ENCODE measurements around the gene CSNK1D. TPM values are rescaled to one million over a fixed set of nuclear protein-coding genes. Genes with fewer than 3 reads are reported as not detected.
"Not testable (repeated sequence)": the region's sequence is repeated elsewhere in the genome, so short reads cannot be mapped to it uniquely, and the experiment has no call there.

Gene CSNK1D
- total RNA-seq, 1 donor from 2014 or later: 227 TPM

DNA sequence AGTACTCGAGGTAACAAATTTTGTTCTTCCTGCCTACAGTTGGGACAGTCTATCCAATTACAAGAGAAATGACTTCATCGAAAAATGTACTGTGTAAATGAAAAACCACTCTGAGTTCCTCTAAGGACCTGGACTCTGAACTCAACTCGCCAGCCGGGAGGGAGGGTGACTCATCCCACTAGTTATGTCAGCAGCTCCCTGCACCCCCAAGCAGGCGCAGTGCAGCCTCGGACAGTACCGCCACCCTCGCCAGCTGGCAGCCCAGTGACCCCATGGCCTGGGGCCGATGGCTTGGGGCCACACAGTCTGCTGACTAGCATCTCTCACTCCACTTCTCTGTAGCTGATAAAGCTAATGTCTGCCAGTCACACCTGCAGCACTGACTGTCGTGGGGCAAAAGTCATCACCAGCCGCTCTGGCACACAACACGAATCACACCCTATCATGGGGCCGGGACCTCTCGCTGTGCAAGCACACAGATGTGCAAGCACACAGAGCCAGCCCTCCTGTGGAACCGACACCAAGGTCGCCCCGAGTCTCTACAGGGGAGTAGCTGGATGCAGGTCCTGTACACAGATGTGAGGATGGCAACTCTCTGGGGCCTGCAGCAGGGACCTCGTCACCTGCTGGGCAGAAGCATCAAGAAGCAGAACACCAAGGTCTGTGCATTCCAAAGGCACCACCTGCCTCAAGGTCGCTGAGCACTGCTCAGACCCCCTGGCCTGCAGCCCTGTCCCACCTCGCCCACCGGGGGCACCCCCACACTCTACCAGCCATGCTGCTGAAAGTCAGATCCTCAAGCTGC, 5.7 kb downstream of the CSNK1D start:
- DNase-seq (ENCODE audit: low spot score, unreplicated experiment): no peak
- Mint-ChIP-seq H3K27ac (peak overlapping the region; percentile 76), H3K27me3 (no peaks in the 10 kb centered on the region), H3K4me3 (ENCODE audit: low read depth) (peak overlapping the region; percentile 52), H3K4me1 (ENCODE audit: low read depth) (peaks cover 52% of the 10 kb centered on the region), H3K36me3 (ENCODE audit: insufficient read depth) (peaks cover 43% of the 10 kb centered on the region), H3K9me3 (ENCODE audit: low read depth) (no peaks in the 10 kb centered on the region)
- TF ChIP-seq, protein P1, sequence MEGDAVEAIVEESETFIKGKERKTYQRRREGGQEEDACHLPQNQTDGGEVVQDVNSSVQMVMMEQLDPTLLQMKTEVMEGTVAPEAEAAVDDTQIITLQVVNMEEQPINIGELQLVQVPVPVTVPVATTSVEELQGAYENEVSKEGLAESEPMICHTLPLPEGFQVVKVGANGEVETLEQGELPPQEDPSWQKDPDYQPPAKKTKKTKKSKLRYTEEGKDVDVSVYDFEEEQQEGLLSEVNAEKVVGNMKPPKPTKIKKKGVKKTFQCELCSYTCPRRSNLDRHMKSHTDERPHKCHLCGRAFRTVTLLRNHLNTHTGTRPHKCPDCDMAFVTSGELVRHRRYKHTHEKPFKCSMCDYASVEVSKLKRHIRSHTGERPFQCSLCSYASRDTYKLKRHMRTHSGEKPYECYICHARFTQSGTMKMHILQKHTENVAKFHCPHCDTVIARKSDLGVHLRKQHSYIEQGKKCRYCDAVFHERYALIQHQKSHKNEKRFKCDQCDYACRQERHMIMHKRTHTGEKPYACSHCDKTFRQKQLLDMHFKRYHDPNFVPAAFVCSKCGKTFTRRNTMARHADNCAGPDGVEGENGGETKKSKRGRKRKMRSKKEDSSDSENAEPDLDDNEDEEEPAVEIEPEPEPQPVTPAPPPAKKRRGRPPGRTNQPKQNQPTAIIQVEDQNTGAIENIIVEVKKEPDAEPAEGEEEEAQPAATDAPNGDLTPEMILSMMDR (IDR thresholded peaks at IDR 0.05; ENCODE audit: unreplicated experiment): peak; percentile 27

DNA sequence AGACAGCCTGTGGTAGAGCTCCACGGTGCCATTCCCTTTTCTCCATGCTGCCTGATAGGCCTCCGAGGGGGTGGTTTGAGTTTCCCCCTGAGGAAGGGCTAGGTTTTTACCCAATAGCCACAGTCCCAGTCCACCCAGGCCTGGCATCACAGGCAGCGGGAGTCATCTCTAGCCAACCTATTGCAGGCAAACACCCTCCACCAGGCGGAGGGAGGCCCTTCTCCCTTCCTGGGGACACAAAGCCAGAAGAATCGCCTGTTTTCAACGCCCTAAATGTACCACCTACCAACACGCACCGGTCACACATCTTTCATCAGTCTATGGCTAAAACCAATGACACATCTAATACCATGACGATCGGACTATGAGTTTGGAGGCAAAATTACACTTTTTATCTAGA, 7.4 kb downstream of the CSNK1D start:
- Mint-ChIP-seq H3K9me3 (ENCODE audit: low read depth) (no peaks in the 10 kb centered on the region), H3K4me3 (ENCODE audit: low read depth) (no peak overlapping the region), H3K36me3 (ENCODE audit: insufficient read depth) (peaks cover 47% of the 10 kb centered on the region), H3K4me1 (ENCODE audit: low read depth) (peaks cover 42% of the 10 kb centered on the region), H3K27me3 (no peaks in the 10 kb centered on the region), H3K27ac (no peak overlapping the region)
- DNase-seq (ENCODE audit: low spot score, unreplicated experiment): no peak
- TF ChIP-seq, protein P1 (IDR thresholded peaks at IDR 0.05; ENCODE audit: unreplicated experiment): no peak

DNA sequence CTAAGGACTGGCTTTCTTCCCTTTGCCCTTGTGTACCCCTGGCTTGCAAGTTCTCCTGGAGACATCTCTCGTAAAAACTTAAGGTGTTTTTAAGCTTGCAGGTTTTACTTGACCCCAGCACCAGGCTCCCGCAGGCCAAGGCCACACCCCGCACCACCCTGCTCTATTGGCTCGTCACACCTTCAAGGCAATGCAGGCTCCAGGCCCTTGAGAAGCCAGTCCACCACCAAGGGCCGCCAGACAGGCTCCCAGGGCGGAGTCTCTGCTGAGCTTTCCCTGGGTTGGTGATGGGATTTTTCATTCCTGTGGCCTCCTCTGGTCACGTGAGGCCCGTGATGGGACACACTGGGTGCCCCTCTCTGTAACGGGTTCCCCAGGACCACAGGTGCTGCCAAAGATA, 9.9 kb downstream of the CSNK1D start:
- no peak overlapping the region for H3K4me3 Mint-ChIP-seq (ENCODE audit: low read depth)
- TF ChIP-seq, protein P1 (IDR thresholded peaks at IDR 0.05; ENCODE audit: unreplicated experiment): no peak
- H3K4me1 Mint-ChIP-seq (ENCODE audit: low read depth): peaks cover 17% of the 10 kb centered on the region
- H3K36me3 Mint-ChIP-seq (ENCODE audit: insufficient read depth): peaks cover 50% of the 10 kb centered on the region
- no peak for DNase-seq (ENCODE audit: low spot score, unreplicated experiment)
- no peak overlapping the region for H3K27ac Mint-ChIP-seq
- peaks cover 3% of the 10 kb centered on the region for H3K9me3 Mint-ChIP-seq (ENCODE audit: low read depth)
- no peaks in the 10 kb centered on the region for H3K27me3 Mint-ChIP-seq

DNA sequence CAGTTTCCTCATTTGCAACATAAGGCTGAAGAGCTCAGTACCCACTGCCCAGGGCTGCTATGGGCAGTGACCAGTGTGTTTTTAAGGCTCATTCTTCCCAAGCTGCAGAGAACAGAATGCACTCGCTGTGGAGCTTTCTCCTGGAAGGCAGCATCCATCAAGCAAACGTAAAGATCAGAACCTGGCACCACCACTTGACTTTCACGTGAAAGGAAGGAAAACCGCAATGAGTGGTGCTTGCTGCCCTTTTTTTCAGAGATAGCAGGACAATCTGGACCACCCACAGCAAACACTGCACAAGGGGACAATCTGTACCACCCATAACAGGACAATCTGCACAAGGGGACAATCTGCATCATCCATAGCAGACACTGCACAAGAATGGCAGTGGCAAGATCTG, 11.2 kb downstream of the CSNK1D start:
- Mint-ChIP-seq H3K4me3 (ENCODE audit: low read depth) (no peak overlapping the region), H3K4me1 (ENCODE audit: low read depth) (peaks cover 4% of the 10 kb centered on the region), H3K9me3 (ENCODE audit: low read depth) (peaks cover 3% of the 10 kb centered on the region), H3K27ac (peak overlapping the region; percentile 31), H3K36me3 (ENCODE audit: insufficient read depth) (peaks cover 54% of the 10 kb centered on the region), H3K27me3 (no peaks in the 10 kb centered on the region)
- DNase-seq (ENCODE audit: low spot score, unreplicated experiment): no peak
- TF ChIP-seq, protein P1 (IDR thresholded peaks at IDR 0.05; ENCODE audit: unreplicated experiment): no peak

DNA sequence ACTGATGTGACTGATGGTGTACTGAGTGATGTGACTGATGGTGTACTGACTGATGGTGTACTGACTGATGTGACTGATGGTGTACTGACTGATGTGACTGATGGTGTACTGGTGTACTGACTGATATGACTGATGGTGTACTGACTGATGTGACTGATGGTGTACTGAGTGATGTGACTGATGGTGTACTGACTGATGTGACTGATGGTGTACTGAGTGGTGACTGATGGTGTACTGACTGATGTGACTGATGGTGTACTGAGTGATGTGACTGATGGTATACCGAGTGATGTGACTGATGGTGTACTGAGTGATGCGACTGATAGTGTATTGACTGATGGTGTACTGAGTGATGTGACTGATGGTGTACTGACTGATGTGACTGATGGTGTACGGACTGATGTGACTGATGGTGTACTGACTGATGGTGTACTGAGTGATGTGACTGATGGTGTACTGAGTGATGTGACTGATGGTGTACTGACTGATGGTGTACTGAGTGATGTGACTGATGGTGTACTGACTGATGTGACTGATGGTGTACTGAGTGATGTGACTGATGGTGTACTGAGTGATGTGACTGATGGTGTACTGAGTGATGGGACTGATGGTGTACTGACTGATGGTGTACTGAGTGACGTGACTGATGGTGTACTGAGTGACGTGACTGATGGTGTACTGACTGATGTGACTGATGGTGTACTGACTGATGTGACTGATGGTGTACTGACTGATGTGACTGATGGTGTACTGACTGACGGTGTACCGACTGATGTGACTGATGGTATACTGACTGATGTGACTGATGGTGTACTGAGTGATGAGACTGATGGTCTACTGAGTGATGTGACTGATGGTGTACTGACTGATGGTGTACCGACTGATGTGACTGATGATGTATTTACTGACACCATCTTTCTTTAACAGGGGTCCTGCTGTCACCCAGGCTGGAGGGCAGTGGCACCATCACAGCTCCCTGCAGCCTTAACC, 13.2 kb downstream of the CSNK1D start:
- H3K4me3 Mint-ChIP-seq (ENCODE audit: low read depth): not testable (repeated sequence)
- peak overlapping the region; percentile 34 for H3K27ac Mint-ChIP-seq

More for the DNA sequence above, 13.2 kb downstream of the CSNK1D start:
- not testable (repeated sequence) for H3K27me3 Mint-ChIP-seq; DNase-seq (ENCODE audit: low spot score, unreplicated experiment); H3K4me1 Mint-ChIP-seq (ENCODE audit: low read depth); H3K9me3 Mint-ChIP-seq (ENCODE audit: low read depth)
- H3K36me3 Mint-ChIP-seq (ENCODE audit: insufficient read depth): peaks cover 59% of the 10 kb centered on the region
